K562 (cell line): ENCODE measurements around the gene ORMDL1. TPM values are rescaled to one million over a fixed set of nuclear protein-coding genes. Genes with fewer than 3 reads are reported as not detected.
A peak's percentile ranks its signal among the peaks of the same experiment; 100 is the strongest.

Experiments used
- CTBP1 ChIP-seq: fragments of 450-650 bp; IDR thresholded peaks from 2 replicates; pipeline ENCODE4 v1.6.1; 2016; ENCODE audit warnings: borderline replicate concordance
- JUND ChIP-seq, 2 experiments: IDR thresholded peaks; 2 replicates in 1 of 2; 3 replicates in 1 of 2; pipeline ENCODE4 v1.6.1; 2011; ENCODE audit warnings: borderline replicate concordance in 2 of 2, low read depth in 2 of 2, low read length in 2 of 2, improper control_type of control experiment in 1 of 2, missing biosample characterization in 1 of 2, missing genetic modification characterization in 1 of 2, missing genetic modification reagents in 1 of 2
- MGA ChIP-seq: fragments of 450-650 bp; IDR thresholded peaks from 2 replicates; pipeline ENCODE4 v1.6.1; 2016; ENCODE audit warnings: mild to moderate bottlenecking, moderate library complexity
- NCOA4 ChIP-seq: fragments of 450-650 bp; IDR thresholded peaks from 2 replicates; pipeline ENCODE4 v1.6.1; 2018; ENCODE audit warnings: mild to moderate bottlenecking; ENCODE audit not compliant: partially characterized antibody
- NKRF ChIP-seq: fragments of 450-650 bp; IDR thresholded peaks from 2 replicates; pipeline ENCODE4 v1.6.1; 2016; ENCODE audit warnings: borderline replicate concordance
- POLR2G ChIP-seq: fragments of 200-400 bp; formaldehyde crosslinking; IDR thresholded peaks from 2 replicates; pipeline ENCODE4 v1.6.1; 2017; ENCODE audit warnings: low read depth, mild to moderate bottlenecking, antibody characterized with exemption, low read length, moderate library complexity
- RFX1 ChIP-seq: fragments of 450-650 bp; IDR thresholded peaks from 2 replicates; pipeline ENCODE4 v1.6.1; 2016; ENCODE audit warnings: mild to moderate bottlenecking, moderate library complexity
- SMAD1 ChIP-seq: fragments of 150-350 bp; IDR thresholded peaks from 2 replicates; pipeline ENCODE4 v1.6.1; 2014; ENCODE audit warnings: low read length, low read depth; ENCODE audit not compliant: partially characterized antibody
- ZKSCAN3 ChIP-seq: fragments of 250-450 bp; sonication (Bioruptor Pico); IDR thresholded peaks from 2 replicates; pipeline ENCODE4 v1.4.0; 2020
- ZNF217 ChIP-seq: sonication (generic); formaldehyde crosslinking; IDR thresholded peaks from 2 replicates; pipeline ENCODE4 v1.8.0; 2022; ENCODE audit warnings: mild to moderate bottlenecking, missing genetic modification reagents
- ZNF253 ChIP-seq: fragments of 250-450 bp; sonication (Bioruptor Pico); conservative IDR thresholded peaks from 2 replicates; pipeline ENCODE4 v1.6.1; 2021; ENCODE audit warnings: mild to moderate bottlenecking
- ZNF668 ChIP-seq: fragments of 250-450 bp; sonication (Bioruptor Pico); IDR thresholded peaks from 2 replicates; pipeline ENCODE4 v1.8.0; 2022; ENCODE audit warnings: mild to moderate bottlenecking, inconsistent platforms
- polyA plus RNA-seq, 8 experiments: library from polyadenylated mRNA; depleted of rRNA in 4 of 8; stranded (reverse) in 5 of 8; unstranded in 3 of 8; fragments of >200 nt; fragmentation: Nextera tagmentation in 2 of 8; fragmentation: Illumina TruSeq in 1 of 8; extraction: Ambion mirVana in 2 of 8; extraction: Trizol in 1 of 8; gene quantifications; 2 replicates each; pipeline versions ENCODE4 v1.2.1 to v1.2.3, GENCODE V29; 2011 to 2014; ENCODE audit warnings: inconsistent platforms in 1 of 8, missing spikeins in 1 of 8
- total RNA-seq, 7 experiments: library from RNA; depleted of rRNA in 6 of 7; stranded (reverse); fragments of >200 nt in 6 of 7; fragmentation: Illumina TruSeq in 2 of 7; extraction: Trizol in 2 of 7; gene quantifications; 2 replicates each; pipeline versions ENCODE4 v1.2.1 to v1.2.3, GENCODE V29; 2011 to 2021; ENCODE audit warnings: low replicate concordance in 1 of 7

ORMDL1 gene
- total and polyA plus RNA-seq, 9 of the 15 experiments (the other 6 are each of a cell fraction or from before 2014, with no cell fraction given): 35.1 to 74.2 (median 50.0) TPM

DNA sequence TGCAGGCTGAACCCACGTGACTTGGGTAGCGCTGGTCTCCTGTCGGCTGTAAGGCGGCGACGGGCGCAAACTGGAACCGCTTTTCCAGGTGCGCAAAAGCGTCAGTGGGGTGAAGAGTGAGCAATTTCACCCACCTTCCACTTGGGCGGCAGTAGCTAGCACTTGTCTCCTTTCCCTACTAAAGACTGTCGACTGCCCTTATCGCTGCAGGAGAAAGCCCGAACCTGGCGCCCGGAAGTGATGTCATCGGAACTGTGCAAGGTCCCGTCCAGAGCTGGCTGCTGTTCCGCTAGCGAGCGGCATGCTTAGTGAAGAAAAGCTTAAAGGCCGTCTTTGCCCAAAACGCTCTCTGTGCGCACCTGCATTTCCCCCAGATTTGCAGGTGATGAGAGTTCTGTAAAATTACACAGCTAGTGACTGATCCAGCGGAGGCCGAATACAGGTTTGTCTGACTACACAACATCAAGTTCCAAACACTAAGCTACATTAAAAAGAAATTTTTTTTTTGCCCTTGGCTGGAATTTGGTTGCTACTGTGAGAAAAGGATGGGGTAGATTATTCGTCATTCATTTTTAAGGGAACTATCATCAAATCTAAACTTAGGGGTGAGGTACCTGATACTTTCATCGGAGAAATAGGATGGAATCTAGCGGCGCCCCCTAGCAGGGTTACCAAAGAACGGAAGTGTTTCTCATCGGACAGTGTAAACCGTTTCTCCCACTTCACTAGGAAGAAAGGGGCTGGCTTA is 21.4 kb downstream of the ORMDL1 start, which contains the start of gene OSGEPL1 (continued):
- TF ChIP-seq MGA (peak; percentile 36; the same call in 1 of the 2 replicates), POLR2G (peak; percentile 69), NKRF (0 out of 2 replicates have a peak, but pooled peaks have one; percentile 36), ZNF217 (CRISPR knock-in tag) (no peak), RFX1 (no peak), ZNF253 (no peak), SMAD1 (no peak), NCOA4 (no peak), CTBP1 (peak; percentile 83), JUND (IDR thresholded peaks at IDR 0.05; ENCODE audit: borderline replicate concordance, low read depth, low read length) (peak; percentile 89), JUND (tag; IDR thresholded peaks at IDR 0.05; ENCODE audit: borderline replicate concordance, low read depth, low read length) (peak; percentile 86; the same call in 2 of the 3 replicates), ZKSCAN3 (CRISPR knock-in tag) (no peak), ZNF668 (no peak)
